SU-DHL-6 (cell line): ENCODE results near the gene SNTG2.

Experiments used
- H2AFZ ChIP-seq: fragments of 200-600 bp; sonication (generic); 2 replicates; pipeline ENCODE4 v1.6.1; 2014; ENCODE audit warnings: low read depth, mild to moderate bottlenecking, moderate library complexity, mixed read lengths, antibody characterized with exemption, low read length; ENCODE audit not compliant: severe bottlenecking
- H3F3A ChIP-seq: fragments of 200-600 bp; shearing (Covaris generic); 2 replicates; pipeline ENCODE4 v1.6.0; 2016; ENCODE audit warnings: antibody characterized with exemption, mild to moderate bottlenecking; ENCODE audit not compliant: insufficient read depth
- H3K27ac ChIP-seq: fragments of 200-600 bp; sonication (generic); 2 replicates; pipeline ENCODE4 v1.5.1; 2016; ENCODE audit warnings: low read depth, mild to moderate bottlenecking, low read length, moderate library complexity, mixed read lengths
- H3K27me3 ChIP-seq: fragments of 200-600 bp; sonication (generic), shearing (Covaris generic); 2 replicates; pipeline ENCODE4 v1.6.0; 2014; ENCODE audit warnings: mild to moderate bottlenecking, low read length
- H3K36me3 ChIP-seq: fragments of 200-600 bp; sonication (generic); 2 replicates; pipeline ENCODE4 v1.6.1; 2014; ENCODE audit warnings: mild to moderate bottlenecking, low read length, mixed read lengths
- H3K4me2 ChIP-seq: fragments of 300-600, 200-600 bp; shearing (Covaris generic), sonication (generic); 2 replicates; pipeline ENCODE4 v1.6.0; 2014; ENCODE audit warnings: low read length, low read depth, mild to moderate bottlenecking; ENCODE audit not compliant: poor library complexity, severe bottlenecking
- H3K4me3 ChIP-seq: fragments of 200-600 bp; sonication (generic); 2 replicates; pipeline ENCODE4 v1.5.1; 2014; ENCODE audit warnings: antibody characterized with exemption, low read length, mild to moderate bottlenecking, mixed read lengths; ENCODE audit not compliant: insufficient read depth, poor library complexity, severe bottlenecking
- H3K79me2 ChIP-seq: fragments of 200-600 bp; sonication (generic); 2 replicates; pipeline ENCODE4 v1.6.1; 2014; ENCODE audit warnings: mild to moderate bottlenecking, low read length, moderate library complexity; ENCODE audit not compliant: insufficient read depth
- H3K9ac ChIP-seq: fragments of 200-600 bp; sonication (generic); 2 replicates; pipeline ENCODE4 v1.7.0; 2014; ENCODE audit warnings: mild to moderate bottlenecking, low read length
- H3K9me2 ChIP-seq: fragments of 200-600 bp; sonication (generic); replicated peaks from 2 replicates; pipeline ENCODE4 v1.6.1; 2014; ENCODE audit warnings: low read length; ENCODE audit not compliant: insufficient read depth
- H3K9me3 ChIP-seq: fragments of 200-600 bp; sonication (generic); 2 replicates; pipeline ENCODE4 v1.6.1; 2014; ENCODE audit warnings: low read length, mixed read lengths; ENCODE audit not compliant: insufficient read depth
- H4K20me1 ChIP-seq: fragments of 200-600 bp; sonication (generic); 2 replicates; pipeline ENCODE4 v1.6.1; 2014; ENCODE audit warnings: low read depth, mild to moderate bottlenecking, antibody characterized with exemption, low read length, moderate library complexity, mixed read lengths
- EZH2phosphoT487 ChIP-seq: fragments of 200-600 bp; sonication (generic), shearing (Covaris generic); conservative IDR thresholded peaks from 2 replicates; pipeline ENCODE4 v1.6.1; 2018; ENCODE audit warnings: mild to moderate bottlenecking, antibody characterized with exemption, low read length, moderate library complexity, mixed read lengths
- TF ChIP-seq, protein P1 (sequence below): fragments of 200-600 bp; sonication (generic); IDR thresholded peaks from one replicate; pipeline ENCODE4 v1.5.1; 2017; ENCODE audit warnings: antibody characterized with exemption, mild to moderate bottlenecking, low read length, moderate library complexity; ENCODE audit not compliant: insufficient read depth, poor library complexity, severe bottlenecking

Gene SNTG2

GRCh38 chr2:925309-925708 lies 25.3 kb upstream of the SNTG2 start:
- no peak overlapping the region for H3K4me3 ChIP-seq
- no peak overlapping the region for H2AFZ ChIP-seq
- H3F3A ChIP-seq = no peaks in the 10 kb centered on the region
- no peaks in the 10 kb centered on the region for H3K9me2 ChIP-seq
- no peaks in the 10 kb centered on the region for H3K79me2 ChIP-seq
- H3K9ac ChIP-seq = no peak overlapping the region
- H3K27me3 ChIP-seq = no peaks in the 10 kb centered on the region
- H3K9me3 ChIP-seq = no peaks in the 10 kb centered on the region
- no peak overlapping the region for H3K4me2 ChIP-seq
- no peak overlapping the region for H3K27ac ChIP-seq
- H3K36me3 ChIP-seq = no peaks in the 10 kb centered on the region
- no peak for TF ChIP-seq EZH2phosphoT487
- TF ChIP-seq, protein P1, sequence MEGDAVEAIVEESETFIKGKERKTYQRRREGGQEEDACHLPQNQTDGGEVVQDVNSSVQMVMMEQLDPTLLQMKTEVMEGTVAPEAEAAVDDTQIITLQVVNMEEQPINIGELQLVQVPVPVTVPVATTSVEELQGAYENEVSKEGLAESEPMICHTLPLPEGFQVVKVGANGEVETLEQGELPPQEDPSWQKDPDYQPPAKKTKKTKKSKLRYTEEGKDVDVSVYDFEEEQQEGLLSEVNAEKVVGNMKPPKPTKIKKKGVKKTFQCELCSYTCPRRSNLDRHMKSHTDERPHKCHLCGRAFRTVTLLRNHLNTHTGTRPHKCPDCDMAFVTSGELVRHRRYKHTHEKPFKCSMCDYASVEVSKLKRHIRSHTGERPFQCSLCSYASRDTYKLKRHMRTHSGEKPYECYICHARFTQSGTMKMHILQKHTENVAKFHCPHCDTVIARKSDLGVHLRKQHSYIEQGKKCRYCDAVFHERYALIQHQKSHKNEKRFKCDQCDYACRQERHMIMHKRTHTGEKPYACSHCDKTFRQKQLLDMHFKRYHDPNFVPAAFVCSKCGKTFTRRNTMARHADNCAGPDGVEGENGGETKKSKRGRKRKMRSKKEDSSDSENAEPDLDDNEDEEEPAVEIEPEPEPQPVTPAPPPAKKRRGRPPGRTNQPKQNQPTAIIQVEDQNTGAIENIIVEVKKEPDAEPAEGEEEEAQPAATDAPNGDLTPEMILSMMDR = no peak
- H4K20me1 ChIP-seq = no peaks in the 10 kb centered on the region

DNA sequence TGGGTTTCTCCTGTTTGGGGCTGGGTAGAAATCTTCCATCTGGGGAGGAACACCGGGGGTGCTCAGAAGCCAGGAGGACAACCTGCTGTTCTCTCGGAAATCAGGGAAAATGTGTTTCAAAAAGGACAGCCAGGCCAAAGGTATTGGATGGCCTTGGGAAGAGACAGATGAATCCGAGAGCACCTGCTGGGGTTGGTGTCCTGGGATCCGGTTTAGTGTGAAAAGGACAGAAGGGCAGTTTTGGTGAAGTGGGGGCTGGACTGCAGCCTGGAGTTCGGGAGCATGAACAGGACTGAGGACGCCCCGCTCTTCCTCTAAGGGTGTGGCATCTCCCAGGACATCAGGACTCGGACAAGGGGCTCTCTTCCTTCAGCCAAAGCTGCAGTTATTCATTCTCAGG lies 24.9 kb upstream of the SNTG2 start:
- no peaks in the 10 kb centered on the region for H3K9me3 ChIP-seq
- H3K9me2 ChIP-seq = no peaks in the 10 kb centered on the region
- no peak overlapping the region for H3K4me3 ChIP-seq
- H2AFZ ChIP-seq = no peak overlapping the region
- no peaks in the 10 kb centered on the region for H3F3A ChIP-seq
- no peak overlapping the region for H3K9ac ChIP-seq
- H3K27me3 ChIP-seq = no peaks in the 10 kb centered on the region
- no peaks in the 10 kb centered on the region for H3K79me2 ChIP-seq
- no peaks in the 10 kb centered on the region for H3K36me3 ChIP-seq
- TF ChIP-seq EZH2phosphoT487 = no peak
- TF ChIP-seq, protein P1 = no peak
- H3K4me2 ChIP-seq = no peak overlapping the region
- no peak overlapping the region for H3K27ac ChIP-seq
- H4K20me1 ChIP-seq = no peaks in the 10 kb centered on the region

GRCh38 chr2:926259-926793 lies 24.3 kb upstream of the SNTG2 start:
- Histone ChIP-seq H3K9me2 (no peaks in the 10 kb centered on the region), H3F3A (no peaks in the 10 kb centered on the region), H4K20me1 (no peaks in the 10 kb centered on the region), H3K36me3 (no peaks in the 10 kb centered on the region), H3K9ac (no peak overlapping the region), H3K79me2 (no peaks in the 10 kb centered on the region), H3K9me3 (no peaks in the 10 kb centered on the region), H3K4me2 (no peak overlapping the region), H3K27me3 (no peaks in the 10 kb centered on the region), H3K4me3 (no peak overlapping the region), H3K27ac (no peak overlapping the region), H2AFZ (no peak overlapping the region)
- no peak for TF ChIP-seq EZH2phosphoT487
- TF ChIP-seq, protein P1 = no peak
